ENCODE measurements around the gene HOPX. TPM values are rescaled to one million over a fixed set of nuclear protein-coding genes. Genes with fewer than 3 reads are reported as not detected.
"Not testable (repeated sequence)": the region's sequence is repeated elsewhere in the genome, so short reads cannot be mapped to it uniquely, and the experiment has no call there.

The HOPX gene
- polyA plus RNA-seq, 2 of the 4 experiments (the other 2 are of a cell fraction): not detected

DNA sequence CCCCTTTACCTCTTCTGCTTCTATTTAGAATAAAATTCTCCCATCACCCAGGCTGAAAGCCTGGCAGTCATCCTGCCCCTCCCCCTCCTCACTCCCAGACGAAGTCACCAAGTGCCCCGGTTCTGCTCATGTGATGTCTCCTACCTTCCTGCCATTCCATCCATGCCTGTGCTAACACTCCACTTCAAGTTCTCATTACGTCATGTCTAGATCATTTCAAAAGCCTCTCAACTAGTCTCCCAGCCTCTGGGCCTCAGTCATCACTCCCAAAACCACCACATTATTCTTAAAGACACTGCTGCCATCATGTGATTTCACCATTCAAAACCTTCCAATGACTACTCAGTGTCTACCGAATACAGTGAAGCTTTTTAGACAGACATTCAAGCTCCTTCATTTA is 17.2 kb upstream of the HOPX start:
- no peak for ATAC-seq
- no peak for TF ChIP-seq RFX5 (IDR thresholded peaks at IDR 0.05)
- TF ChIP-seq HMGXB4 (CRISPR knock-in tag; IDR thresholded peaks at IDR 0.05; ENCODE audit: borderline replicate concordance): no peak
- no peak for TF ChIP-seq EP300 (IDR thresholded peaks at IDR 0.05)
- ChIA-PET POLR2A (no interaction called here), CTCF (interaction anchor here (0.6 kb wide), 1 partner anchor 1200 kb away, joined by 3 read pairs; no protein-coding TSS in a partner anchor)
- no peak overlapping the region for H3K4me2 ChIP-seq
- DNase-seq (ENCODE audit: low read depth in 1 of 2, low spot score in 1 of 2): no peak
- no peak overlapping the region for H3K27ac ChIP-seq
- no peaks in the 10 kb centered on the region for H3K4me1 ChIP-seq
- no peak for FAIRE-seq
- no peaks in the 10 kb centered on the region for H3K9me3 ChIP-seq
- no peak overlapping the region for H3K4me3 ChIP-seq
- 33% methylated on average over 4 of the region's 4 CpGs for WGBS (ENCODE audit: missing lambda C conversion rate)

GRCh38 chr4:56696056-56696455 is 15.0 kb upstream of the HOPX start:
- TF ChIP-seq POLR2AphosphoS2 (conservative IDR thresholded peaks at IDR 0.05; ENCODE audit: low read length) (no peak), HDAC2 (IDR thresholded peaks at IDR 0.05) (no peak)
- WGBS (ENCODE audit: missing lambda C conversion rate): 58% methylated on average over 5 of the region's 5 CpGs
- Histone ChIP-seq H3K4me1 (no peaks in the 10 kb centered on the region), H3K4me2 (no peak overlapping the region), H3K9me3 (no peaks in the 10 kb centered on the region), H3K27ac (no peak overlapping the region), H3K4me3 (no peak overlapping the region)
- DNase-seq (ENCODE audit: low read depth in 1 of 2, low spot score in 1 of 2): no peak
- ChIA-PET POLR2A (no interaction called here), CTCF (no interaction called here)
- no peak for ATAC-seq
- FAIRE-seq: no peak

GRCh38 chr4:56693476-56693875 is 12.4 kb upstream of the HOPX start:
- H3K4me1 ChIP-seq; H3K4me3 ChIP-seq; H3K9me3 ChIP-seq; FAIRE-seq; DNase-seq (ENCODE audit: low read depth in 1 of 2, low spot score in 1 of 2); POLR2A ChIA-PET; H3K4me2 ChIP-seq; H3K27ac ChIP-seq; CTCF ChIA-PET; ATAC-seq: not testable (repeated sequence)
- no CpG with 5 or more reads among the region's 35 CpGs for WGBS (ENCODE audit: missing lambda C conversion rate)

DNA sequence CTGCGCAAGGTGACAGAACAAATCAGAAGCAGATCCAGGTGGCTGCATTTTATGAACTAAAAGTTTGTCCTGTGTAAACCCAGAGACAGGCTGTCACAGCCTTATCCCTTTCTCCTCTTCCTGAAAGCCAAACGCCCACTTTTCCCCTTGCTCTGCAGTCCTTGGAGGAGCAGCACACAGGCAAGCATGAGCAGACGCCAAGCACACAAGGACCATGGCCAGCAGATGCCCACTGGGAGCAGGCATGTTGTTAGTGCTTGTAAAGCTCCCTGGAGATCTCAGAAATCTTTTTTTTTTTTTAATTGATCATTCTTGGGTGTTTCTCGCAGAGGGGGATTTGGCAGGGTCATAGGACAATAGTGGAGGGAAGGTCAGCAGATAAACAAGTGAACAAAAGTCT is 11.5 kb upstream of the HOPX start:
- ChIA-PET CTCF (no interaction called here), POLR2A (no interaction called here)
- no peak for ATAC-seq
- no peaks in the 10 kb centered on the region for H3K9me3 ChIP-seq
- no peak overlapping the region for H3K27ac ChIP-seq
- 41% methylated on average over 4 of the region's 4 CpGs for WGBS (ENCODE audit: missing lambda C conversion rate)
- FAIRE-seq: no peak
- no peaks in the 10 kb centered on the region for H3K4me1 ChIP-seq
- no peak for TF ChIP-seq USF2 (IDR thresholded peaks at IDR 0.05)
- TF ChIP-seq TP53 (CRISPR knock-in tag; IDR thresholded peaks at IDR 0.05): no peak
- TF ChIP-seq HOXB13 (CRISPR knock-in tag; IDR thresholded peaks at IDR 0.05; ENCODE audit: low read depth): no peak
- TF ChIP-seq HOXB5 (CRISPR knock-in tag; IDR thresholded peaks at IDR 0.05): no peak
- DNase-seq (ENCODE audit: low read depth in 1 of 2, low spot score in 1 of 2): no peak
- H3K4me3 ChIP-seq: no peak overlapping the region
- no peak overlapping the region for H3K4me2 ChIP-seq

- H3K9me3 ChIP-seq: no peaks in the 10 kb centered on the region
- 32% methylated on average over 3 of the region's 3 CpGs for WGBS (ENCODE audit: missing lambda C conversion rate)
- no peak overlapping the region for H3K4me3 ChIP-seq
- TF ChIP-seq KDM5A (IDR thresholded peaks at IDR 0.05) (no peak), ZSCAN20 (CRISPR knock-in tag; IDR thresholded peaks at IDR 0.05) (no peak), POLR2AphosphoS2 (conservative IDR thresholded peaks at IDR 0.05; ENCODE audit: low read length) (no peak), RARB (CRISPR knock-in tag; IDR thresholded peaks at IDR 0.05) (no peak), EHMT2 (IDR thresholded peaks at IDR 0.05; ENCODE audit: low read depth) (no peak), HOXA7 (CRISPR knock-in tag; IDR thresholded peaks at IDR 0.05) (no peak), SMC3 (IDR thresholded peaks at IDR 0.05) (no peak), TFCP2L1 (CRISPR knock-in tag; IDR thresholded peaks at IDR 0.05) (no peak)
- TF ChIP-seq, protein P1, sequence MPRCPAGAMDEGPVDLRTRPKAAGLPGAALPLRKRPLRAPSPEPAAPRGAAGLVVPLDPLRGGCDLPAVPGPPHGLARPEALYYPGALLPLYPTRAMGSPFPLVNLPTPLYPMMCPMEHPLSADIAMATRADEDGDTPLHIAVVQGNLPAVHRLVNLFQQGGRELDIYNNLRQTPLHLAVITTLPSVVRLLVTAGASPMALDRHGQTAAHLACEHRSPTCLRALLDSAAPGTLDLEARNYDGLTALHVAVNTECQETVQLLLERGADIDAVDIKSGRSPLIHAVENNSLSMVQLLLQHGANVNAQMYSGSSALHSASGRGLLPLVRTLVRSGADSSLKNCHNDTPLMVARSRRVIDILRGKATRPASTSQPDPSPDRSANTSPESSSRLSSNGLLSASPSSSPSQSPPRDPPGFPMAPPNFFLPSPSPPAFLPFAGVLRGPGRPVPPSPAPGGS (IDR thresholded peaks at IDR 0.05): no peak
- TF ChIP-seq, protein P2, sequence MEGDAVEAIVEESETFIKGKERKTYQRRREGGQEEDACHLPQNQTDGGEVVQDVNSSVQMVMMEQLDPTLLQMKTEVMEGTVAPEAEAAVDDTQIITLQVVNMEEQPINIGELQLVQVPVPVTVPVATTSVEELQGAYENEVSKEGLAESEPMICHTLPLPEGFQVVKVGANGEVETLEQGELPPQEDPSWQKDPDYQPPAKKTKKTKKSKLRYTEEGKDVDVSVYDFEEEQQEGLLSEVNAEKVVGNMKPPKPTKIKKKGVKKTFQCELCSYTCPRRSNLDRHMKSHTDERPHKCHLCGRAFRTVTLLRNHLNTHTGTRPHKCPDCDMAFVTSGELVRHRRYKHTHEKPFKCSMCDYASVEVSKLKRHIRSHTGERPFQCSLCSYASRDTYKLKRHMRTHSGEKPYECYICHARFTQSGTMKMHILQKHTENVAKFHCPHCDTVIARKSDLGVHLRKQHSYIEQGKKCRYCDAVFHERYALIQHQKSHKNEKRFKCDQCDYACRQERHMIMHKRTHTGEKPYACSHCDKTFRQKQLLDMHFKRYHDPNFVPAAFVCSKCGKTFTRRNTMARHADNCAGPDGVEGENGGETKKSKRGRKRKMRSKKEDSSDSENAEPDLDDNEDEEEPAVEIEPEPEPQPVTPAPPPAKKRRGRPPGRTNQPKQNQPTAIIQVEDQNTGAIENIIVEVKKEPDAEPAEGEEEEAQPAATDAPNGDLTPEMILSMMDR (IDR thresholded peaks at IDR 0.05): no peak
- ATAC-seq (no peak), FAIRE-seq (no peak), DNase-seq (ENCODE audit: low read depth in 1 of 2, low spot score in 1 of 2) (no peak)
- H3K27ac ChIP-seq: no peak overlapping the region
- H3K4me2 ChIP-seq: no peak overlapping the region
- CTCF ChIA-PET: interaction anchor here (1.3 kb wide), 1 partner anchor 115 kb away, joined by 4 read pairs; no protein-coding TSS in a partner anchor
- no peaks in the 10 kb centered on the region for H3K4me1 ChIP-seq
- POLR2A ChIA-PET: no interaction called here
These were observed 10.3 kb upstream of the HOPX start for GRCh38 chr4:56691425-56691824.

Measured in A549 (cell line).